Mammary epithelial cell (primary cell): ENCODE measurements around the gene ZBED4.
A peak's percentile ranks its signal among the peaks of the same experiment; 100 is the strongest.

Source experiments
- CTCF ChIP-seq, 2 donors: IDR thresholded peaks in 1 of 2; conservative IDR thresholded peaks in 1 of 2; 2 replicates each; pipeline ENCODE4 v1.5.1; 2011 to 2012; ENCODE audit warnings: inconsistent platforms in 2 of 2, low read length in 2 of 2, mild to moderate bottlenecking in 2 of 2, control low read depth in 1 of 2, low read depth in 1 of 2; ENCODE audit not compliant: insufficient read depth in 1 of 2; ENCODE audit errors: extremely low read depth in 1 of 2
- EZH2 ChIP-seq: IDR thresholded peaks from 2 replicates; pipeline ENCODE4 v1.6.1; 2012; ENCODE audit warnings: low read length, inconsistent platforms, borderline replicate concordance

DNA sequence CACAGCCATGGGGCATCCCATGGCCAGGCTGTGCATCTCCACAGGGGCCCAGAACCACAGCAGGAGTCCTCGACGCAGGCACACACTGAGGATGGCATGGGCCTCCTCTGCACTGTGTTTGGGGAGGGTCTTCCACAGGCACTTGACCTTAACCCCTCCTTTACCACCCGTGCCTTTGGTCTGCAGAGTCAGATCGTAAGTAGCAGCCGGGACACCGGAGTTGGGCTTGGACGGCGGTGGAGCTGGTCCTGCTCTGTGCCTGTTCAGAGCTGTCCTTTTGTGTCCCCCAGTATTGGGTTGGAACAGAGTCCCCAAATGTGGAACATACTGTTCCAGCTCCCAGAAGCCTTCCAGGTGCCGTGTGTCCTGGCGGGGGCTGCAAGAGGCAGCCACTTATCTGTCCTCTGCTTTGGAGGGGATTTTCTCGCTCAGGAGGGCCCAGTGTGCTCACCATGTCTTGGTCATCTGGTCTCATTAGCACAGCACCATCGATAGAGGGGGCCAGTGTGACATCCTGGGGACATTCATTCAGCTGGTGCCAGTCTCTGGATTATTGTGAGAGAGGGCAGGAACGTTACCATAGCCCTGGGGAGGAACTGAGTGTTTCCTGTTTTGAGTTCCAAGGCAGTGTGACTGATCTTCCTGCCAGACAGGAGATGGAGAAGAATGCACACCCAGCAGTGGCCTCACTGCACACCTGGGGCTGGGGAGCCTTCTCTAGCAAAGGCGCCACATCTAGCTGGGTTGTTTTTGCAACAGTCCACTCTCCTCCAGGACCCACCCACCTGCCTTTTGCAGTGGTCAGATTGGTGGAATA, 77.2 kb downstream of the ZBED4 start:
- peak; percentile 20 to 73 for TF ChIP-seq CTCF (conservative IDR thresholded peaks at IDR 0.05 in 1 of 2, IDR thresholded peaks at IDR 0.05 in 1 of 2; ENCODE audit: extremely low read depth in 1 of 2, insufficient read depth in 1 of 2, low read depth in 1 of 2, low read length in 2 of 2)
- no peak for TF ChIP-seq EZH2
